ENCODE measurements around the gene LRRC4B.
"Not testable (repeated sequence)": the region's sequence is repeated elsewhere in the genome, so short reads cannot be mapped to it uniquely, and the experiment has no call there.

DNA sequence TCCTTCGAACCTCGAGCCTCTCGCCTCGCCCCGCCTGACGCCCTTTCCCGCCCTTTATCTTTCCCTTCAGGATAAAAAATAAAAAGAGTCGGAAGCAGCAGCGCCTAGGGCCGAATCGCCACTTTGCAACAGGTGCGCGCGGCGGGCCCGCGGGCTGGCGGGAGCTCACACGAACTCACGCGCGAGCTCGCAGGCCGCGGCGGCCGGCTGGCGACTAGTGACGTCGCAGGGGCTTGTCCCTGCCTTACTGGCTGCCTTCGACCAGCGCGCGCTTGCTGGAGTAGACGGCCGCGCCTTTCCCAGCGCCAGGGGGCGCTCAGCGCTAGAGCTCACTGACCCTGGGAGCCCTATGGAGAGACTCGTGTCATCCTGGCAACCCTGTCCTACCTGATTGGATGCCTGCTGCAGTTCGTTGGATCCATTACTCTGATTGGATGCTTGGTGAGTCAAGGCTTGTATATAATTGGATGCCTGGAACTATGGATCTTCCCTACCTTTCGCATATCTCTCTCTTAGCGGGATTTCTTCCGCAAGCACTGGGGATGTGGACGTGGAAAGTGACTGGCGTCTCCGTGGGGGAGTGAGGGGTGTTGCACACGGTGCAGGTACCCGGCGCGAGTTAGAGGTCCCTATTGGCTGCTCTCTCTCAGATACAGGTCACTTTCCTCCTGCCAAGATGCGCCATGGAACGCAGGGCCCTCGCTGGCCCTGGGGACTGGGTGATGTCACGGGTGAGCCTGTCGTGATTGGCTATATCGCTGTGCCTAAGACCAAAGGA lies 38.0 kb upstream of the LRRC4B start:
- TF ChIP-seq, protein P1, sequence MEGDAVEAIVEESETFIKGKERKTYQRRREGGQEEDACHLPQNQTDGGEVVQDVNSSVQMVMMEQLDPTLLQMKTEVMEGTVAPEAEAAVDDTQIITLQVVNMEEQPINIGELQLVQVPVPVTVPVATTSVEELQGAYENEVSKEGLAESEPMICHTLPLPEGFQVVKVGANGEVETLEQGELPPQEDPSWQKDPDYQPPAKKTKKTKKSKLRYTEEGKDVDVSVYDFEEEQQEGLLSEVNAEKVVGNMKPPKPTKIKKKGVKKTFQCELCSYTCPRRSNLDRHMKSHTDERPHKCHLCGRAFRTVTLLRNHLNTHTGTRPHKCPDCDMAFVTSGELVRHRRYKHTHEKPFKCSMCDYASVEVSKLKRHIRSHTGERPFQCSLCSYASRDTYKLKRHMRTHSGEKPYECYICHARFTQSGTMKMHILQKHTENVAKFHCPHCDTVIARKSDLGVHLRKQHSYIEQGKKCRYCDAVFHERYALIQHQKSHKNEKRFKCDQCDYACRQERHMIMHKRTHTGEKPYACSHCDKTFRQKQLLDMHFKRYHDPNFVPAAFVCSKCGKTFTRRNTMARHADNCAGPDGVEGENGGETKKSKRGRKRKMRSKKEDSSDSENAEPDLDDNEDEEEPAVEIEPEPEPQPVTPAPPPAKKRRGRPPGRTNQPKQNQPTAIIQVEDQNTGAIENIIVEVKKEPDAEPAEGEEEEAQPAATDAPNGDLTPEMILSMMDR (IDR thresholded peaks at IDR 0.05) = not testable (repeated sequence)
- not testable (repeated sequence) for TF ChIP-seq POLR2A (IDR thresholded peaks at IDR 0.05)

All from thyroid gland (tissue), 4 donors.